Naive thymus-derived CD8-positive, alpha-beta T cell (primary cell): ENCODE measurements around the gene CCNYL1. TPM values are rescaled to one million over a fixed set of nuclear protein-coding genes. Genes with fewer than 3 reads are reported as not detected.
A peak's percentile ranks its signal among the peaks of the same experiment; 100 is the strongest.
"Not testable (repeated sequence)": the region's sequence is repeated elsewhere in the genome, so short reads cannot be mapped to it uniquely, and the experiment has no call there.

Source experiments
- ATAC-seq, 2 donors: fragments of 150-1000 bp; cut with Tn5 transposase in 1 of 2; sonication (Bioruptor Pico), chemical (Tn5 transposase) in 1 of 2; 1 replicate in 1 of 2; 2 replicates in 1 of 2; pipeline ENCODE4 v1.10.0; 2021; ENCODE audit warnings: mild to moderate bottlenecking in 2 of 2, moderate library complexity in 2 of 2
- POLR2A ChIA-PET: fragments of 350-600 bp; sonication (Branson Sonifier 250); formaldehyde crosslinking; loops from one replicate; lab custom pipeline; 2021; ENCODE audit warnings: antibody characterized with exemption; lab: Charles Lee
- DNase-seq, 10 donors: peaks; one replicate each; pipeline versions ENCODE4 v3.0.0 to v3.0.0-alpha.2; 2020 to 2022
- H3K27ac Mint-ChIP-seq, 10 donors: one replicate each; pipeline ENCODE4 v1.8.0; 2020 to 2022; ENCODE audit warnings: mild to moderate bottlenecking in 10 of 10, mixed read lengths in 10 of 10, moderate library complexity in 4 of 10, inconsistent platforms in 1 of 10
- H3K27me3 Mint-ChIP-seq, 5 donors: one replicate each; pipeline ENCODE4 v1.8.0; 2021 to 2022; ENCODE audit warnings: mixed read lengths in 5 of 5
- H3K36me3 Mint-ChIP-seq, 3 donors: one replicate each; pipeline ENCODE4 v1.8.0; 2020 to 2022; ENCODE audit warnings: mixed read lengths in 3 of 3, mild to moderate bottlenecking in 2 of 3, inconsistent platforms in 1 of 3
- H3K4me1 Mint-ChIP-seq, 4 donors: one replicate each; pipeline ENCODE4 v1.8.0; 2021 to 2022; ENCODE audit warnings: mixed read lengths in 4 of 4
- H3K4me3 Mint-ChIP-seq, 10 donors: one replicate each; pipeline ENCODE4 v1.8.0; 2020 to 2022; ENCODE audit warnings: mild to moderate bottlenecking in 10 of 10, mixed read lengths in 10 of 10, moderate library complexity in 6 of 10, inconsistent platforms in 1 of 10
- H3K9me3 Mint-ChIP-seq, 9 donors: one replicate each; pipeline ENCODE4 v1.8.0; 2020 to 2022; ENCODE audit warnings: mixed read lengths in 9 of 9, mild to moderate bottlenecking in 3 of 9, inconsistent platforms in 1 of 9, moderate library complexity in 1 of 9
- polyA plus RNA-seq, 3 donors: library from polyadenylated mRNA; unstranded; fragments of 300-500 nt; fragmentation: Illumina TruSeq; gene quantifications; one replicate each; pipeline ENCODE4 v1.2.3, GENCODE V29; 2021
- total RNA-seq, 8 experiments: library from RNA in 2 of 8; stranded (reverse) in 2 of 8; gene quantifications; one replicate each; pipeline ENCODE4 v1.2.3 and lab custom pipeline; 2021 to 2026

Gene CCNYL1
- total and polyA plus RNA-seq, 5 experiments from 2014 or later, result 1.2 to 14.3 (median 2.1) TPM

DNA sequence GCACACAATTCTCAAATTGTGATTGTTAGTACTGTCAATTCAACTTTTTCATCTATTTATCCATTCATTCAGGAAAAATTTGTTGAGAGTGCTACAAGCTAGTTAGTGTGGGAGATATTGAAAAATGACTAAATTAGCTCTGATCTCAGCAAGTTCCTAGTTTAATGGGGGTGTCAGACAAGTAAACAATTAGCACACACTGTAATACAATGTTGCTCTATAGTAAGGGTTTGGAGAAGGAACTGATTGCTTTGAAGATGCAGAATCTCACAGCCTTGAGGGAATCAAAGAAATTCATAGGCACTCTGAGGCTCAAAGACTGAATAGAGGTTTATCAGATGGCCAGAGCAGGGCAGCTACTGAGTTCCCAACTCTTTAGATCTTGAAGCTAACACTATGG, 6.8 kb upstream of the CCNYL1 start:
- Mint-ChIP-seq H3K9me3 (no peaks in the 10 kb centered on the region), H3K27ac (no peak overlapping the region), H3K4me3 (no peak overlapping the region), H3K36me3 (no peaks in the 10 kb centered on the region), H3K27me3 (peaks cover 0 to 2% (median 0%) of the 10 kb centered on the region in 5 donors), H3K4me1 (peaks cover 0 to 3% (median 0%) of the 10 kb centered on the region in 4 donors)
- POLR2A ChIA-PET, result no interaction called here
- no peak for DNase-seq
- ATAC-seq, result no peak

DNA sequence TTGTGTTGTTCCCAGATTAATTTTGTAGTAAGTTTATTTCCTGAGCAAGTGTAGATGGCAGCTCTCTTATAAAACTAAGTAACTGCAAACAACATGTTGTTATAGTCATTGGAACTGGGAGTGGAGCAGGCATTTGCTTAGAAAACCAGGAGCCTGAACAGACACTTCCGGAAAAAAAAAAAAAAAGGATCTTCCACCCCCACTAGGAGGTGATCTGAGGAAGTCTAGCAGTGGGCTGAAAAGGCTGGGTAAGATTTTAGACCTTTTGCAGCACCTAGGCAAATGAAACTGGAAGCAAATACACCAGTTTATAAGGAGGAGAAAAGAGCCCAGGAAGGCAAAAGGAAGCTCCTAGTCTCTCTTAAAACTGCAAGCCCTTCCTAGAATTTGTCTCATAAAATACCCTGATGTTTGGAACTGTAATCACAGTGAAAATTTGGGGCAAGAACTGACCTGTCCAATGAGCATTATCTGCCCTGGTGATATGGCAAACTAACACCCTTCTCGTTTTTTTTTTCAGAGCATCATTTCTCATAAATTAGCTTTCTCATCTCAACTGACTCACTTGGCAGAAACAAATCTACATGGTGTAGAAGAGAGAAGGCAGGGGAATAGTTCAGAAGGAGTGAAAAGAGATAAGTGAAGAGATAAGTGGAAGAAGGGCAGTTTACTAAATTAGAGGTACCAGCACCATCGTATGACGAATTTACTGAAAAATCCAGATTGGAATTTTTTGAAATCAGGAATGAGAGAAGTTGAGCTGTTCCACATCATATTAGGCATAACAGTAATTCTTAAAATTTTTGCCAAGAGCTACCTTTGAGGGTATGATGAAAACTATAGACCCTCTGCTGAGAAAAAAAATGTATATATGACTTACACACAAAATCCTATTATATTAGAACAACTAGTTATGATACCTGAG, 4.2 kb upstream of the CCNYL1 start:
- H3K27me3 Mint-ChIP-seq, result no peaks in the 10 kb centered on the region

DNA sequence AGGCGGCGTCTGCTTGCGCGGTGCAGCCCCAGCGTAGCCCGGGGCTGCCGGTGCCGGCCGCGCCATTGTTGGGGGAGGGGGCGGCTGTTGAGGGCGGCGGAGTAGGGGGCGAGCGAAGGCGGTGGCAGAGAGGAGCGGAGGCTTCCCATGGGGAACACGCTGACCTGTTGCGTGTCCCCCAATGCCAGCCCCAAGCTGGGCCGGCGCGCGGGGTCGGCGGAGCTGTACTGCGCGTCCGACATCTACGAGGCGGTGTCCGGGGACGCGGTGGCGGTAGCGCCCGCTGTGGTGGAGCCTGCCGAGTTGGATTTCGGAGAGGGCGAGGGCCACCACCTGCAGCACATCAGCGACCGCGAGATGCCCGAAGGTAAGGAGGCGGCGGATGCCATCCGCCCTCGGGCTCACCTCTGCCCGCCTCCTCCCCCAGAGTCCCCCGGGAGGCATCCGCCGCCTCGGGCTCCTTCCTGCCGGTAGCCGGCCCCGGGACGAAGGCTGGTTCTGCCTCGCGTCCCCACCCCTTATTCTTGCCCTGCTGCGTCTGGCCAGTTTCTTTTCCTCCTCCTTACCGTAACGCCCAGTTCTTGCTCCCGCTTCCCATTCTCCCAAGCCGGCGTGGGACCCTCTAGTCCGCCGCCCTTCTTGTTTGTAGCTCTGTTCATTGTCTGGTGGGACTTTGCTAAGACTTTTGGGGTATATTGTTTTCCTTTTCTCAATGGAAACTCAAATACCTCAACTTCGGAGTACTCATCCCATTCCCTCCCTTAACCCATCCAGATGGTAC, 500 bp downstream of the CCNYL1 start:
- ATAC-seq (peak; percentile 37 to 38), DNase-seq (peak in 9 of 10 donors; percentile 33 to 76 (median 45))
- H3K4me1 Mint-ChIP-seq, result peaks cover 18 to 29% (median 26%) of the 10 kb centered on the region in 4 donors
- POLR2A ChIA-PET, result interaction anchor here (1.0 to 4.5 kb wide), 10 partner anchors 8 to 548 kb away, joined by 3 to 47 read pairs (median 8); partner anchors contain the start of genes CREB1, FZD5, KLF7 and METTL21A
- no peaks in the 10 kb centered on the region for H3K27me3 Mint-ChIP-seq
- H3K36me3 Mint-ChIP-seq, result peaks cover 0 to 2% (median 0%) of the 10 kb centered on the region in 3 donors
- H3K27ac Mint-ChIP-seq, result peak overlapping the region; percentile 81 to 95 (median 90)
- H3K9me3 Mint-ChIP-seq, result no peaks in the 10 kb centered on the region
- peak overlapping the region; percentile 93 to 99 (median 96) for H3K4me3 Mint-ChIP-seq

More for the DNA sequence above, 4.2 kb upstream of the CCNYL1 start:
- H3K27ac Mint-ChIP-seq, result no peak overlapping the region
- no peaks in the 10 kb centered on the region for H3K9me3 Mint-ChIP-seq
- POLR2A ChIA-PET, result interaction anchor here (0.6 kb wide), 2 partner anchors 60 to 160 kb away, joined by 3 read pairs; no protein-coding TSS in a partner anchor
- ATAC-seq (no peak), DNase-seq (no peak)
- no peaks in the 10 kb centered on the region for H3K36me3 Mint-ChIP-seq
- no peak overlapping the region for H3K4me3 Mint-ChIP-seq
- H3K4me1 Mint-ChIP-seq, result peaks cover 4 to 6% (median 6%) of the 10 kb centered on the region in 4 donors

DNA sequence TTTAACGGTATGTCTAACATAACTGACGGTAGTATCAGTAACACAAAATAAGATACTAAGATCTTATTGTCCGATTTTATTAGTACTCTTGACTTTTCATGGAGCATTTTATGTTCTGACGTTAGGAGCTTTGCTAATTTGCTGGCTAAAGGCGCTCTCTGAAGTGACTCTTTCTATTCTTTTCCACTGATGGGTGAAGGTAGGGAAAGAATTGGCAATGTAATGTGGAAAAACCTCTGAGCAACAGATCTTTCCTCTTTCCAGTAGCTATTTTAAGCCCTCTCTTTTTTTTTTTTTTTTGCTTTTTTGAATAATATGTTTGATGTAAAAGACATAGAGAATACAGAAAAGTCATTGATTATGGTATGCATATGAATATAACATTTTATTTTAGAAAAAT, 4.6 kb downstream of the CCNYL1 start:
- peaks cover 24 to 38% (median 34%) of the 10 kb centered on the region in 4 donors for H3K4me1 Mint-ChIP-seq
- POLR2A ChIA-PET, result interaction anchor here (0.6 kb wide), 1 partner anchor 51 kb away, joined by 3 read pairs; no protein-coding TSS in a partner anchor
- H3K36me3 Mint-ChIP-seq, result peaks cover 0 to 9% (median 0%) of the 10 kb centered on the region in 3 donors
- H3K27me3 Mint-ChIP-seq, result no peaks in the 10 kb centered on the region
- DNase-seq (no peak), ATAC-seq (no peak)
- no peak overlapping the region for H3K27ac Mint-ChIP-seq
- no peak overlapping the region for H3K4me3 Mint-ChIP-seq
- H3K9me3 Mint-ChIP-seq, result no peaks in the 10 kb centered on the region

DNA sequence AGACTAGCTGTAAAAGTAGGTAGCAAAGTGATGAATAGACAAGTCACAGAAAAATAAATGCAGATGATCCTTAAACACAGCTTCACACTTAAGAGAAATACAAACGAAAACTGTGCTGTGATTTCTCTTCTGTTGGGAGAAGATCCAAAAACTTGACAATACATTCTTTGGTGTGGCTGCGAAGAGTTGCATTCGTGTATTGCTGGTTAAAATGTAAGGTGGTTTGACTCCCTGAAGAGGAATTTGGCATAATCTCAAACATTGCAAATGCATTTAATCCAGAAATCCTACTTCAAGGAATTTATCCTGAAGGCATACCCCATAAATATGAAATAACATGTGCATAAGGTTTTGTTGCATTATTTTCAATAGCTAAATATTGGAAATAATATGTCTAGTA, 7.1 kb downstream of the CCNYL1 start:
- peaks cover 15 to 28% (median 20%) of the 10 kb centered on the region in 4 donors for H3K4me1 Mint-ChIP-seq
- POLR2A ChIA-PET, result no interaction called here

DNA sequence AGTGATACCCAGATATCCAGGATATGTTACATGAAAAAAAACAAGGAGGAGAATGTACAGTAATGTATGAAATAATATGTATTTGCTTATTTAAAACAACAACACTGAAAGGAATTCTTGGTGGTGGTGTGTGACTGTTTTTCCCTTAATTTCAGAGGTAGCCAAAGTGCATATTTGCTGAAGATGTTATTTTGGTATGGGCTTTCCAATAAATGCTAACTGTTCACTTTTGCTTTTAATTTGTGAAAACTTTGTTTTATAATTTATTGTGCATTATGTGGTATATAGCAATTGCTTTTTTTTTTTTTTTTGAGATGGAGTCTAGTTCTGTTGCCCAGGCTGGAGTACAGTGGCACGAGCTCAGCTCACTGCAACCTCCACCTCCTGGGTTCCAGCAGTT, 7.6 kb downstream of the CCNYL1 start:
- Mint-ChIP-seq H3K36me3 (peaks cover 0 to 9% (median 0%) of the 10 kb centered on the region in 3 donors), H3K9me3 (no peaks in the 10 kb centered on the region), H3K27ac (peak overlapping the region in 1 of 10 donors; percentile 10), H3K4me3 (no peak overlapping the region), H3K27me3 (no peaks in the 10 kb centered on the region), H3K4me1 (peaks cover 12 to 23% (median 17%) of the 10 kb centered on the region in 4 donors)
- POLR2A ChIA-PET, result no interaction called here
- ATAC-seq, result no peak
- no peak for DNase-seq

More for the DNA sequence above, 7.1 kb downstream of the CCNYL1 start:
- DNase-seq (no peak), ATAC-seq (no peak)
- Mint-ChIP-seq H3K9me3 (no peaks in the 10 kb centered on the region), H3K27me3 (no peaks in the 10 kb centered on the region), H3K36me3 (peaks cover 0 to 9% (median 0%) of the 10 kb centered on the region in 3 donors), H3K4me3 (no peak overlapping the region), H3K27ac (no peak overlapping the region)

DNA sequence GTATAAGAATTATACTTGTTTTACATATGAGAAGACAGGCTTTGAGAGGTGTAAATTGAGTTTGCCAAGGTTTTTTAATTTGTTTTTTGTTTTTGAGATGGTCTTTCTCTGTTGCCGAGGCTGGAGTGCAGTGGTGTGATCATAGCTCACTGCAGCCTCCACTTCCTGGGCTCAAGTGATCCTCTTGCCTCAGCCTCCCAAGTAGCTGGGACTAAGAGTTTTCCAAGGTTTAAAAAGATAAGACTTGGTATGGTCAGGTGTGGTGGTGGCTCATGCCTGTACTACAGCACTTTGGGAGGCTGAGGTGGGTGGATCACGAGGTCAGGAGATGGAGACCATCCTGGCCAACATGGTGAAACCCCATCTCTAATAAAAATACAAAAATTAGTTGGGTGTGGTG, 8.2 kb downstream of the CCNYL1 start:
- POLR2A ChIA-PET, result interaction anchor here (1.6 kb wide), 1 partner anchor 8 kb away, joined by 7 read pairs; the partner anchor contains the start of gene CCNYL1
- not testable (repeated sequence) for ATAC-seq, DNase-seq, H3K27ac Mint-ChIP-seq, H3K36me3 Mint-ChIP-seq, H3K4me3 Mint-ChIP-seq, H3K9me3 Mint-ChIP-seq, H3K27me3 Mint-ChIP-seq
- peaks cover 11 to 22% (median 15%) of the 10 kb centered on the region in 4 donors for H3K4me1 Mint-ChIP-seq

DNA sequence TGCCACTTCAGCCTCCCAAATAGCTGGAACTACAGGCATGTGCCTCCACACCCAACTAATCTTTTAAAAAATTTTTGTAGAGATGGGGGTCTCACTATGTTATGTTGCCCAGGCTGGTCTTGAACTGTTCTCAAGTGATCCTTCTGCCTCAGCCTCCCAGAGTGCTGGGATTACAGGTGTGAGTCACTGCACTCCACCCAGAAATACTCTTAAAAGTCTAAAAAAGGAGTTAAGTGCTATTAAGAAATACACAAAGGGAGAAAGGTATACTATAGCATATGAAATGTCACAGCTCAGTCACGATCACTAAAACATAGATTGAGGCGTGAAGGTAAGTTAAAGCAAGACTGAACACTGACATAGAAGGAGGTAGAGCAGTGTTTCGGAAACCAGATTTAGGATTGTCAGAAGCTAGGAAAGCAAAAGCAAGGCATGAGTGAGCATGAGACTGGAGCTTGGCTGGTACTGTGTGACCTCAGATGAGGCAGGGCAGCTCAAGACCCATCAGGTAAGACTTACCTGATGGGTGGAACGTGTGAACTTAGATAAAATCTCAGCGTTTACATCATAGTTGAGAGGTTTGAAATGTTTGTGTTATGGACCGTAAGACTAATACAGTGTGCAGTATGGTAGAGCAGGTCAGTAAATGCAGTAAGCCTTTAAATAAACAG, 9.2 kb downstream of the CCNYL1 start:
- Mint-ChIP-seq H3K36me3 (peaks cover 0 to 9% (median 0%) of the 10 kb centered on the region in 3 donors), H3K27me3 (no peaks in the 10 kb centered on the region), H3K4me1 (peaks cover 11 to 26% (median 17%) of the 10 kb centered on the region in 4 donors), H3K4me3 (no peak overlapping the region), H3K27ac (peak overlapping the region in 3 of 10 donors; percentile 7 to 41 (median 26)), H3K9me3 (no peaks in the 10 kb centered on the region)
- ATAC-seq, result no peak
- POLR2A ChIA-PET, result interaction anchor here (1.6 kb wide), 1 partner anchor 9 kb away, joined by 7 read pairs; the partner anchor contains the start of gene CCNYL1
- no peak for DNase-seq

DNA sequence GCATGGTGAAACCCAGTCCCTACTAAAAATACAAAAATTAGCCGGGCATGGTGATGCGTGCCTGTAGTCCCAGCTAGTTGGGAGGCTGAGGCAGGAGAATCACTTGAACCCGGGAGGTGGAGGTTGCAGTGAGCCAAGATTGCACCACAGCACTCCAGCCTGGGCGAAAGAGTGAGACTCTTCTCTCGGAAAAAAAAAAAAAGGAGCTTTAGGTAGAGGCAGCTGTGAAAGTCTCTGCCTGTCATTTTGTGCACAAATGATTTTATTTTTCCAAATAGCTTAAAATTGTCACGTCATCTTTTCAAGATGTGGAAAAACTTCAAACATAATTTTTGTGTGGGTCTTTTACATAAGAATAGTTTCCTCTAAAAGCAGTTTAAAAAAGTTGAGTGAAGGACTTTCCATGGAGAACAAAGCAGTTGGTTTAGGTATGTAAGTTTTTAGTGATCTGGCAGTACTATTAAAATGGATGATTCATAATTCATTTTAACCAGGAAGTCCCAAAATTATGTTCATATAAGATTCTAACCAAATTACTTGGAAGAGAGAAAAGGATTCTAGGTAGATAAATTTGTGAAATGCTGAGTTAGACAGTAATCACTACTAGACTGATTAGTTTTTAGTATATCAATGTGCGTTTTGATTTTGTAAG, 11.5 kb downstream of the CCNYL1 start:
- no peaks in the 10 kb centered on the region for H3K36me3 Mint-ChIP-seq
- no peaks in the 10 kb centered on the region for H3K27me3 Mint-ChIP-seq
- no peak for DNase-seq
- no peak overlapping the region for H3K4me3 Mint-ChIP-seq
- ATAC-seq, result no peak
- peaks cover 11 to 42% (median 30%) of the 10 kb centered on the region in 4 donors for H3K4me1 Mint-ChIP-seq
- POLR2A ChIA-PET, result no interaction called here
- no peaks in the 10 kb centered on the region for H3K9me3 Mint-ChIP-seq
- no peak overlapping the region for H3K27ac Mint-ChIP-seq

DNA sequence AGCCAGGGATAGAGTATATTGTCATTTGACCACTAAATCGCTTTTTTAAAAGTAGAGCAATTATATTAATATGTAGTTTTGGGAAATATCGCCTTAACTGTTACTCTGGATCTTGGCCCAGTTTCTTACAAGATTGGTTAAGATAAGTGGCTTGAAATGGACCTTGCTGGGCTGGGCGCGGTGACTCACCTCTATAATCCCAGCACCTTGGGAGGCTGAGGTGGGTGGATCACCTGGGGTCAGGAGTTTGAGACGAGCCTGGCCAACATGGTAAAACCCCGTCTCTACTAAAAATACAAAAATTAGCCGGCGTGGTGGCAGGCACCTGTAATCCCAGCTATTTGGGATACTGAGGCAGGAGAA, 12.0 kb downstream of the CCNYL1 start:
- H3K9me3 Mint-ChIP-seq, POLR2A ChIA-PET, H3K36me3 Mint-ChIP-seq, H3K27me3 Mint-ChIP-seq, DNase-seq, H3K4me3 Mint-ChIP-seq, H3K27ac Mint-ChIP-seq, ATAC-seq: not testable (repeated sequence)
- H3K4me1 Mint-ChIP-seq, result peaks cover 11 to 42% (median 31%) of the 10 kb centered on the region in 4 donors

DNA sequence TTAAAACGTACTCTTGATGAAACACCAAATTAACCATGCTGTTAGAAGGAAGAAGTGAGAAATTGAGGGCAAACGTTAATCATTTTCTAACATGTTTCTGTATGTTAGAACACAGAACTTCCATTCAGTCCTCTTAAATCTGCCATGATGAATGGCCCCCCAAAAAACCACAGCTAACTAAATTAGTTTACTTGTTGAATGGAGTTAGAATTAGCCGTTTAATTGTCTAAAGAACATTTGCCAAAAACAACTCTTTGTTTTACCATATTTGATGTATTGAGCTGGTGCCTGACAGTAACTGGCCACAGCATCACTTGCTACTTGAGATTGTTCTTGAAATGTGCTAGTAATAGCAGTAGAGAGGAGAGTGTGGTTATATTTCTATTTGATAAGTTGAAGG, 12.7 kb downstream of the CCNYL1 start:
- POLR2A ChIA-PET, result no interaction called here
- no peaks in the 10 kb centered on the region for H3K9me3 Mint-ChIP-seq
- no peak overlapping the region for H3K4me3 Mint-ChIP-seq

More for the DNA sequence above, 12.7 kb downstream of the CCNYL1 start:
- H3K27me3 Mint-ChIP-seq, result no peaks in the 10 kb centered on the region
- H3K27ac Mint-ChIP-seq, result peak overlapping the region in 2 of 10 donors; percentile 11 to 46
- ATAC-seq (no peak), DNase-seq (no peak)
- H3K4me1 Mint-ChIP-seq, result peaks cover 11 to 38% (median 31%) of the 10 kb centered on the region in 4 donors
- peaks cover 0 to 5% (median under 1%) of the 10 kb centered on the region in 3 donors for H3K36me3 Mint-ChIP-seq
